RWPE2 (cell line): ENCODE results near the gene ARHGAP15.

Source experiments
- ATAC-seq: fragments of 200-7000 bp; cut with Tn5 transposase; 3 replicates; pipeline ENCODE4 v1.9.1; 2021; ENCODE audit warnings: low read depth
- DNase-seq: peaks from one replicate; pipeline ENCODE4 v3.0.0-alpha.2; 2020; ENCODE audit warnings: low spot score
- H3K27ac ChIP-seq: fragments of 450-650 bp; 2 replicates; pipeline ENCODE4 v1.5.1; 2017; ENCODE audit warnings: mild to moderate bottlenecking; ENCODE audit not compliant: poor library complexity, severe bottlenecking
- H3K27me3 ChIP-seq: fragments of 250-450 bp; sonication (Bioruptor Pico); 2 replicates; pipeline ENCODE4 v1.5.1; 2021; ENCODE audit warnings: mild to moderate bottlenecking, moderate library complexity; ENCODE audit not compliant: insufficient read depth, poor library complexity, severe bottlenecking
- H3K36me3 ChIP-seq: fragments of 250-450 bp; sonication (Bioruptor Pico); 2 replicates; pipeline ENCODE4 v1.5.1; 2020; ENCODE audit warnings: low read depth, mild to moderate bottlenecking, moderate library complexity
- H3K4me1 ChIP-seq: fragments of 250-450 bp; sonication (Bioruptor Pico); 2 replicates; pipeline ENCODE4 v1.5.1; 2021; ENCODE audit warnings: mild to moderate bottlenecking, moderate library complexity; ENCODE audit not compliant: insufficient read depth, poor library complexity, severe bottlenecking
- H3K4me3 ChIP-seq: fragments of 250-450 bp; sonication (Bioruptor Pico); 2 replicates; pipeline ENCODE4 v1.5.1; 2021; ENCODE audit warnings: mild to moderate bottlenecking, moderate library complexity; ENCODE audit not compliant: severe bottlenecking
- H3K9me3 ChIP-seq: fragments of 250-450 bp; sonication (Bioruptor Pico); 2 replicates; pipeline ENCODE4 v1.5.1; 2021; ENCODE audit warnings: mild to moderate bottlenecking, moderate library complexity; ENCODE audit not compliant: severe bottlenecking
- TF ChIP-seq, protein P1 (sequence below): fragments of 450-650 bp; IDR thresholded peaks from one replicate; pipeline ENCODE4 v1.5.1; 2017; ENCODE audit warnings: mild to moderate bottlenecking, moderate library complexity; ENCODE audit not compliant: poor library complexity, severe bottlenecking

The ARHGAP15 gene

DNA sequence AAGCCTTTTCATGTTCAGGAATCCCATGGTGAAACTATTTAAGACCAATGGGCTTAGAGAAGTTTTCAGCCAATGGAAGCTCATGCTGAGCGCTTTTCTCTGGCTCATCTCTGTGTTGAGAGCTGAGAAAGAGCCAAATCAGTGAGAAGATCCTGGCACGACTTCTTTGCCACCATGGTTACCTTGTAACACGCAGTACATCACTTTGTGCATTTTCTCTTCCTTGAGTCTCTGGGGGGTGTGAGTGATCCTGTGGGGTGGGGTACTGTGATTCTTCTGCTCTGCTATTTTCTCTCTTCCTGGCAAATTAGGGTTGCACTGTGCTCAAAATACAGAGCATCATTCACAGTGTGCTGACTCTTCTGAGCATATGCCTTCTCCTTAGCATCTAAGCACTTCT, 664.2 kb downstream of the ARHGAP15 start:
- H3K4me1 ChIP-seq: no peaks in the 10 kb centered on the region
- H3K27me3 ChIP-seq: no peaks in the 10 kb centered on the region
- H3K36me3 ChIP-seq: no peaks in the 10 kb centered on the region
- H3K4me3 ChIP-seq: no peak overlapping the region
- DNase-seq: no peak
- ATAC-seq: no peak
- no peaks in the 10 kb centered on the region for H3K9me3 ChIP-seq
- no peak overlapping the region for H3K27ac ChIP-seq
- TF ChIP-seq, protein P1, sequence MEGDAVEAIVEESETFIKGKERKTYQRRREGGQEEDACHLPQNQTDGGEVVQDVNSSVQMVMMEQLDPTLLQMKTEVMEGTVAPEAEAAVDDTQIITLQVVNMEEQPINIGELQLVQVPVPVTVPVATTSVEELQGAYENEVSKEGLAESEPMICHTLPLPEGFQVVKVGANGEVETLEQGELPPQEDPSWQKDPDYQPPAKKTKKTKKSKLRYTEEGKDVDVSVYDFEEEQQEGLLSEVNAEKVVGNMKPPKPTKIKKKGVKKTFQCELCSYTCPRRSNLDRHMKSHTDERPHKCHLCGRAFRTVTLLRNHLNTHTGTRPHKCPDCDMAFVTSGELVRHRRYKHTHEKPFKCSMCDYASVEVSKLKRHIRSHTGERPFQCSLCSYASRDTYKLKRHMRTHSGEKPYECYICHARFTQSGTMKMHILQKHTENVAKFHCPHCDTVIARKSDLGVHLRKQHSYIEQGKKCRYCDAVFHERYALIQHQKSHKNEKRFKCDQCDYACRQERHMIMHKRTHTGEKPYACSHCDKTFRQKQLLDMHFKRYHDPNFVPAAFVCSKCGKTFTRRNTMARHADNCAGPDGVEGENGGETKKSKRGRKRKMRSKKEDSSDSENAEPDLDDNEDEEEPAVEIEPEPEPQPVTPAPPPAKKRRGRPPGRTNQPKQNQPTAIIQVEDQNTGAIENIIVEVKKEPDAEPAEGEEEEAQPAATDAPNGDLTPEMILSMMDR: no peak

DNA sequence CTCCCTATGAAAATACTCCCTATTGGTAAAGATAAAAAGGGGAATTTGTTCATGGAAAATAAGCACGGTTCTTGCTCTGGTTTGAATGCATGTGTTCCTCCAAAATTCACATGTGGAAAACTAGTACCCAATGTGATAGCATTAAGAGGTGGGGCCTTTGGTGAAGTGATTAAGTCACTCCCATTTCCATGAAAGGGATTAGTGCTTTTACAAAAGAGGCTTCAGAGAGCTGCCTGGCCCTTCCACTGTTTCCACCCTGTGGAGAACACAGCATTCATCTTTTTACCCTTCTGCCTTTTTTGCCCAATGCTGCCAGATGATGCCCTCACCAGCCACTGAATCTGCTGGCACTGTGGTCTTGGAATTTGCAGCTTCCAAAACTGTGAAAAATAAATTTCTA, 666.8 kb downstream of the ARHGAP15 start:
- Histone ChIP-seq H3K27me3 (no peaks in the 10 kb centered on the region), H3K36me3 (no peaks in the 10 kb centered on the region), H3K4me3 (no peak overlapping the region), H3K9me3 (no peaks in the 10 kb centered on the region), H3K27ac (no peak overlapping the region), H3K4me1 (no peaks in the 10 kb centered on the region)
- ATAC-seq (no peak), DNase-seq (no peak)
- TF ChIP-seq, protein P1: no peak

DNA sequence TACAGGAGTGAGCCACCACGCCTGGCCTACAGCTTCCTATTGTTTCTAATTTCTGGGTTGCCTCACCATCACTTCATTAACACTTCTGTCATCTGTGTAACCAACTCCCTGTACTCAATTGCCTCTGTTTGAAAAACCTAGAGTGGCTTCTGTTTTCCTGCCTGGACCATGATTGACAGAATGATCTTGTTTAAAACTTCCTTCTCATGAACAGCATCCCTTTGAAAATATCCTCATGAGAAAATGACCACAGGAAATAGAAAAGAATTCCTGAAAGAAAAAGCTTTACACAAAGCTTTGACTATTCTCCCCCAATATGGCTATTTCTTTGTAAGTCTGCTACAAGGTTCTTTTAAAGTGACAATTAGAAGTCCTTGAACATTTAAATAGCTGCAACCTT, 672.3 kb downstream of the ARHGAP15 start:
- no peak overlapping the region for H3K27ac ChIP-seq

DNA sequence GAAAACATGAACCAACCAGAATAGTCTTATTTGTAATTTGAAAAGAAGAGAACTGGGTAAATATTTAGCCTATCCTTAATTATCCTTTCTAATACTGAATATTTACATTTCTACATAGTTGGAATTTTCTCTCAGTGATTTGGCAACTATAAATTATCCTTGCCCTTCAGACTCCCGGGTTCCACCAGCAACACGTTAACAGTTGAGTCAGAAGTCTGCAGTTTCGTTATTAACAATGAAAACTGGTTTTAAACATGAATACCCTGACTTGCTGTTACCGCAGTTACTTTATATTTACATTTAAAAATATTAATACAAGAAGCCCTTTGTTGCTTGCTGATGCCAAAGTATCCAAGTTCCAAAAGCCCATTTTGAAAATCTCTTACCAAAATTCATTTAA, 673.0 kb downstream of the ARHGAP15 start:
- ATAC-seq (peak; percentile 72), DNase-seq (no peak)
- no peak overlapping the region for H3K4me3 ChIP-seq
- H3K4me1 ChIP-seq: peaks cover 12% of the 10 kb centered on the region
- no peaks in the 10 kb centered on the region for H3K9me3 ChIP-seq
- H3K27me3 ChIP-seq: no peaks in the 10 kb centered on the region
- no peaks in the 10 kb centered on the region for H3K36me3 ChIP-seq
- H3K27ac ChIP-seq: no peak overlapping the region
- TF ChIP-seq, protein P1: no peak

More for the DNA sequence above, 672.3 kb downstream of the ARHGAP15 start:
- Histone ChIP-seq H3K4me1 (peaks cover 12% of the 10 kb centered on the region), H3K9me3 (no peaks in the 10 kb centered on the region), H3K4me3 (no peak overlapping the region), H3K27me3 (no peaks in the 10 kb centered on the region), H3K36me3 (no peaks in the 10 kb centered on the region)
- TF ChIP-seq, protein P1: no peak
- ATAC-seq (no peak), DNase-seq (no peak)

DNA sequence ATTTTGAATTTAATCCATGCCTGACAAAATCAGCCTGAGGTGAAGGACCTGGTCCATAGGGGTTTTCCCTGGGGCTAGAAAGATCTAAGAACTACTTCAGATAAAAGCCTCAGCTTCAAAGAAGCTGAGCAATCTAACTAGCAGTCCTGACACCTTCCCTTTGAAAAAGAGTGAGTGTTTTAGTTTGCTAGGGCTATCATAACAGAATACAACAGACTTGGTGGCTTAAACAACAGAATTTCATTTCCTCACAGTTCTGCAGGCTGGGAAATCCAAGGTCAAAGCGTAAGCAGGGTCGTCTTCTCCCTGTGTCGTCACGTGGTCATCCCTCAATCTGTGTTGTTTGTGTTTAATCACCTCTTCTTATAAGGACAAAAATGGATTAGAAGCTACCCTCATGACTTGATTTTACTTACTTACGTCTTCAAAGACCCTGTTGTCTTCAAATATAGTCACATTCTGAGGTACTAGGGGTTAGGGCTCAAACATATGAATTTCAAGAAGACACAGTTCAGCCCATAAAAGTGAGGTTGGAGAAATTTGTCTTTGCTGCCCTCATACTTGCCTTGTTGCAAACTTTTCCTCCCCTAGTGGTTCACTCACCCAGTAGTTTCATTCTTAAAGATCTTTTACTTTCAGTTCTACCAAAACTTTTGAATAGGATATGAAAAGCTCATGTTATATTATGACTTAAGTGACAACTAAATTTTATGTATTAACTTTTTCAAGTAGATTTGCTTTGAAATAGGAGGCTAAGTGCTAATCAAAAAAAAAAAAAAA, 673.8 kb downstream of the ARHGAP15 start:
- Histone ChIP-seq H3K27me3 (no peaks in the 10 kb centered on the region), H3K4me1 (peaks cover 12% of the 10 kb centered on the region), H3K36me3 (no peaks in the 10 kb centered on the region), H3K27ac (no peak overlapping the region), H3K4me3 (no peak overlapping the region), H3K9me3 (no peaks in the 10 kb centered on the region)
- TF ChIP-seq, protein P1: no peak
- no peak for ATAC-seq
- no peak for DNase-seq
